Activated CD8-positive, alpha-beta memory T cell treated with anti-CD3 and anti-CD28 coated beads, Interleukin-2, amount 50 U/mL, for 24 hours (primary cell): ENCODE data around the gene AGTPBP1.
"Not testable (repeated sequence)": the region's sequence is repeated elsewhere in the genome, so short reads cannot be mapped to it uniquely, and the experiment has no call there.

ENCODE experiments used
- DNase-seq: peaks from one replicate; pipeline ENCODE4 v3.0.0-alpha.2; 2020; ENCODE audit errors: extremely low read depth

Gene AGTPBP1

GRCh38 chr9:85723215-85723614 is 18.5 kb downstream of the AGTPBP1 start:
- no peak for DNase-seq

DNA sequence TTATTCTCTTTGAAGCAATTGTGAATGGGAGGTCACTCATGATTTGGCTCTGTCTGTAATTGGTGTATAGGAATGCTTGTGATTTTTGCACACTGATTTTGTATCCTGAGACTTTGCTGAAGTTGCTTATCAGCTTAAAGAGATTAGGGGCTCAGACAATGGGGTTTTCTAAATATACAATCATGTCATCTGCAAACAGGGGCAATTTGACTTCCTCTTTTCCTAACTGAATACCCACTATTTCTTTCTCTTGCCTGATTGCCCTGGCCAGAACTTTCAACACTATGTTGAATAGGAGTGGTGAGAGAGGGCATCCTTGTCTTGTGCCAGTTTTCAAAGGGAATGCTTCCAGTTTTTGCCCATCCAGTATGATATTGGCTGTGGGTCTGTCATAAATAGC is 22.3 kb downstream of the AGTPBP1 start:
- DNase-seq: not testable (repeated sequence)

DNA sequence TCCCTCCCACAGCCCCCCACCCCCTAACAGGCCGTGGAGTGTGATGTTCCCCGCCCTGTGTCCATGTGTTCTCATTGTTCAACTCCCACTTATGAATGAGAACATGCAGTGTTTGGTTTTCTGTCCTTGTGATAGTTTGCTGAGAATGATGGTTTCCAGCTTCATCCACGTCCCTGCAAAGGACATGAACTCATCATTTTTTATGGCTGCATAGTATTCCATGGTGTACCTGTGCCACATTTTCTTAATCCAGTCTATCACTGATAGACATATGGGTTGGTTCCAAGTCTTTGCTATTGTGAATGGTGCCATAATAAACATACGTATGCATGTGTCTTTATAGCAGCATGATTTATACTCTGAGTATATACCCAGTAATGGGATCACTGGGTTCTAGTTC is 23.9 kb downstream of the AGTPBP1 start:
- DNase-seq: not testable (repeated sequence)

- no peak for DNase-seq
Observed at GRCh38 chr9:85717220-85717619, 24.5 kb downstream of the AGTPBP1 start.

GRCh38 chr9:85716031-85716877 is 25.5 kb downstream of the AGTPBP1 start:
- DNase-seq: no peak

DNA sequence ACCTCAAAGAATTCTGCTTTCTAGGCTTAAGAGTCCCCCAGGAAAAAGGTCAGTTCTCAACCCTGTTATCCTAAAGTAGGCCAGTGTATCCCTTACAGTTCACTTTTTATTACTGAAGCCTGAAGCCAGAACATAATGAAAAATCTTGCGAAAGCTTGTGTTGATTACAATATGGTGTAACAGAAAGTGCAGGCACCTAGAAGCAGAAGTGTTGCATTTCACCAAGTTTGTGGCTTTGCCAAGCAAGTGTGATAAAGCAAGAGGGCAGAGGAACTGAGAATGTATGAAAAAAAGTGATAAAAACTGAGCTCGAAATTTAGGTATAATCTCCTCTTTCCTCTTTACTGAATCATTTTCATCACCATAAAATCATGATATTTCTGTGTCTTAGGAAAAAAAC is 26.2 kb downstream of the AGTPBP1 start:
- DNase-seq: no peak

DNA sequence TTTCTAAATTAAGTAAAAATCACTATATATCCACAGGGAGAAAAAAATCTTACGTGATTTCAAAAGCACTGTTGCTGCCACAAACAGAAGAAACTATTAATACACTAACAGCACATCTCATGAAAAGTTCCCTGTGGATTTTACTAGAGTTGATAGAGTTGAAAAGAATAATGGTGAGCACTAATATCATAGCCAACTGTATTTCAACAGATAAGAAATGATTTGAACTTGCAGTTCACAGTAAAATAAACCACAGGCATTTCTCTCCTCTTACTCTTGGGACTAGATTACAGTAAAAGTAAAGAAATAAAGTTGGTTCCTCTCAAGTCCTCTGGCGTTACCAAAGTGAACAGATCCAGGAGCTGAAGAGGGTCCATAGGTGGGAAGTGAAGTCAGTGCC is 27.9 kb downstream of the AGTPBP1 start:
- no peak for DNase-seq

GRCh38 chr9:85704744-85705143 is 37.0 kb downstream of the AGTPBP1 start:
- no peak for DNase-seq

- DNase-seq: no peak
Observed at GRCh38 chr9:85703398-85703797, 38.4 kb downstream of the AGTPBP1 start.

DNA sequence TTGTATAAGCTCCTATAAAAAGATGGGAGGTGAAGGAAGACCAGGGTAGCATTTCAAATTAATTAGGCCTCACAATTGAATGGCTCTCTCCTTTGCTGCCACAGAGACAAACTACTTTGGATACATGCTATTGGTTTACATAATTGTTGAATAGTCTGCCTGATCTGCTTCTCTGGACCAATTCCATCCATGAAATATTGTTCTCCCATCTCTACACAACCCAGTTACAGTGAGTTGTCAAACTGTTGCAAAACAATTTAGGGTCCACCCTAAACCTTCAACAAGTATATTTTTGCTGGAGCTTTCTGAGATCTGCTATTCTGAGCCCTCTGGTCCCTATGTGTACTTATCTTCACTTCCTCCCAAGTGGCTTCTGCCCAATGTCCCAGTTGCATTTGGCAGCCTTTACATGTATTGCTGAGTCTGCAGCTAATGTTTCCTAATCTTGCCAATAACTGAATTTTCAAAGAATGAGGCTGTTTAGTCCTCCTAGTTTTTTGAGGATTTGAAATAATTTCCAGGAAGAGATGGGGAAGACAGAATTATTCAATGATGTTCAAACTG is 38.9 kb downstream of the AGTPBP1 start:
- DNase-seq: no peak

GRCh38 chr9:85702191-85702590 is 39.6 kb downstream of the AGTPBP1 start:
- no peak for DNase-seq

- no peak for DNase-seq
Observed at GRCh38 chr9:85700330-85700729, 41.4 kb downstream of the AGTPBP1 start.

GRCh38 chr9:85688361-85688760 is 53.4 kb downstream of the AGTPBP1 start:
- DNase-seq: no peak

DNA sequence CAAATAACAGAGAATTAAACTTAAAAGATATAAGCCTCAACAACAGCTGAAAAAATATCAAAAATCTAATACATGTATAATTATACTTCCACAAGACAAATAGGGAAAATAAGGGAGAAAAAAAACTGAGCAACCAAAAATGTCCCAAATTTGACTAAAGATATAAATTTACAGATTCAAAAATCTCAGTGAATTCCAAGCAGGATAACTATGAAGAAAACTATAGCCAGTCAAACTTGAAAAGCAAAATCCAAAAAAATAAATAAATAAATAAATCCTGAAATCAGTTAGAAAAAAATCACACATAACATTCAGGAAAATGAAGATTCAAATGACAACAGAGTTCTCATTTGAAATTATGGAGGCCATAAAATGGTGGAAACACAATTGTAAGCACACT is 56.7 kb downstream of the AGTPBP1 start:
- no peak for DNase-seq

GRCh38 chr9:85676790-85677189 is 65.0 kb downstream of the AGTPBP1 start:
- no peak for DNase-seq

- no peak for DNase-seq
Observed at GRCh38 chr9:85667374-85667773, 74.4 kb downstream of the AGTPBP1 start.

GRCh38 chr9:85666086-85666485 is 75.7 kb downstream of the AGTPBP1 start:
- DNase-seq: no peak

- DNase-seq: no peak
Observed at GRCh38 chr9:85662573-85662972, 79.2 kb downstream of the AGTPBP1 start.

GRCh38 chr9:85658716-85659115 is 83.0 kb downstream of the AGTPBP1 start:
- DNase-seq: no peak

DNA sequence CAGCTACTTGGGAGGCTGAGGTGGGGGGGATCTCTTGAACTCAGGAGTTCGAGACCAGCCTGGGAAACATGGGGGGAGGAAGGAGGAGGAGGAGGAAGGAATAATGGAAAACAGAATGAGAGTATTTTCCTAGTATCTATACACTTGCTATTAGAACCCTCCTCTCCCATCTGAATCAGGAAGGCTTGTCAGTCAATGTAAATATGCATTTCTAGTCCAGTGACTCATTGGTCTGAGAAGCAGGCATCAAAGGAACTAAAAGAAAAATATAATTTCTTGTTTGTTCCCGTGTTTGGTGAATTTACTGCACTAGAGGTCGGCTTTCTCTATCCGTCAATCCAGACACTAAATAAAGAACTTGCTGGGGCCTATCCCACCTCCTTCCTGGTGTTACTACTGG is 88.6 kb downstream of the AGTPBP1 start:
- no peak for DNase-seq

GRCh38 chr9:85647571-85647970 is 94.2 kb downstream of the AGTPBP1 start:
- DNase-seq: no peak

DNA sequence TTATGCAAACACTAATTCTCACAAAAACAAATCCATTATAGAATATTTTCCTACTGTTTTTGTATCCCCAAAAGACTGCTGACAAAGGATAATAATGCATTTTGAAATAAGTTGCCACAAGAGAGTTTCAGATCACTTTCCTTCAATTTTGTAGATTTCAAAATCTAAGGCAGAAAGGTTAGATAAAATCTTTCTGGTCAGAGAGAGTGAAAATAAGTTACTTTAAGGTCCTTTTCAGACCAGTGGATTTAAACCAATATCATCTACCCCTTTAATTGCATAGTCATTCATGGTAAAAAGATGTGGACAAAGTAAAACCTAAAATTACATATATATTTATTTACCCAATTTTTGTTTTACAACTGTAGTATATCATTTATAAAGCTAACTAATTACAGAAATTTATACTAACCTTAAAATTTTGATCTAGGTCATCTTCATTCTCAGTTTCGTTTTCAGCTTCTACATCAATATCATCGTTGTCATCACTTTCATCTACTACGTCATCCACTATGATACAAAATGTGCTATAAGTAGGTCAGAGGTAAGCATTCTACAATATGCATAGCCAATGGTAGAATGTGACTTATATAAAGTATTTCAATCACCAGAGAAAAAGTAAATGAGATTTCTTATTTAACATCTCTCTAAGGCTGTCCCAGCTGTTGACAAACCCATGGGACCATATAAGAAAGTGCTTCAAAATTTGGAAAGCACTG is 95.7 kb downstream of the AGTPBP1 start:
- DNase-seq: no peak

- no peak for DNase-seq
Observed at GRCh38 chr9:85640425-85640824, 101.3 kb downstream of the AGTPBP1 start.
